GM21390 (cell line): Measurements from ENCODE around the gene KNCN.

Experiments
- ATAC-seq: cut with Tn5 transposase; IDR thresholded peaks from one replicate; pipeline ENCODE4 v1.9.1; 2021; ENCODE audit not compliant: unreplicated experiment

KNCN gene

DNA sequence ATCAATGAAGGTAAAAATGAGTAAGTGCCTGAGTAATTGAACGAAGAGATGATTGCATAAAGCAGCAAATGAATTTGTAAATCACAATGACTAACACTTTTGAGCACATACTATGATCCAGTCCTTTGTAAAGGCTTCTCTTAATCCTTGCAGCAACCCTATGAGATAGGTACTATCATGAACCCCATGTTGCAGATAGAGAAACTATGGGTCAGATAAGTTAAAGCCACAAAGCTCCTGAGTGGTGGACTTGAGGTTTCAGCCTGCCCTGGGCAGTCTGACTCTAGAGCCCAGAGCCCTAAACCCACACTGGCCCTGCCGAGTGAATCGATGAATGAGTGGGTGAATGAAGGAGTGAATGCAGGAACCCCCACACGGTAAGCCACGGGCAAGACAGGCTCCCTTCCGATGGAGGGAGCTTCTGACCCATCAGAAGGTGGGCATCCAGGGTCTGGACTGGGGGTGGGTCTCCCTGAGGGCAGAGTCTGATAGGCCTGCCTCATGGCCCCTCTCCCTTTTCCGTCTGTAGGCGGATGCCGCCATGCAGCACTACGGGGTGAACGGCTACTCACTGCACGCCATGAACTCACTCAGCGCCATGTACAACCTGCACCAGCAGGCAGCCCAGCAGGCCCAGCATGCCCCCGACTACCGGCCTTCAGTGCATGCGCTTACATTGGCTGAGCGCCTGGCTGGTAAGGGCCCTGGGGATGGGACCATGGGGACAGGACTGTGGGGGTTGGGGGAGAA is 44.8 kb downstream of the KNCN start:
- no peak for ATAC-seq

- no peak for ATAC-seq
These were observed 48.0 kb downstream of the KNCN start for GRCh38 chr1:46503421-46503820.

DNA sequence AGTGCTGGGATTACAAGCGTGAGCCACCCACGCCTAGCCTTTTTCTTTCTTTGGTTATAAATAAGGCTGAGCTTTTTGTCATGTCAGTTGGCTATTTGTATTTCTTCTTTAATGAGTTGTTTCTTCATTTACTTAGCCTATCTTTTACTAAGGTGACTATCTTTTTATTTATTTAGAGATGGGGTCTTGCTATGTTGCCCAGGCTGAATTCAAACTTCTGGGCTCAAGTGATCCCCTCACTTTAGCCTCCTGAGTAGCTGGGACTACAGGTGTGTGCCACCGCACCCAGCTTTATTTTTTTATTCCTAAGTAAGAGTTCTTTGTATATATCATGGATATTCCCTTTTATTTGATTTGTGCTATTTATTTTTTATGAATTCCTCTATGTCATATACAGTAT is 49.9 kb downstream of the KNCN start:
- ATAC-seq: no peak

- ATAC-seq: no peak
These were observed 53.8 kb downstream of the KNCN start for GRCh38 chr1:46497665-46498064.

DNA sequence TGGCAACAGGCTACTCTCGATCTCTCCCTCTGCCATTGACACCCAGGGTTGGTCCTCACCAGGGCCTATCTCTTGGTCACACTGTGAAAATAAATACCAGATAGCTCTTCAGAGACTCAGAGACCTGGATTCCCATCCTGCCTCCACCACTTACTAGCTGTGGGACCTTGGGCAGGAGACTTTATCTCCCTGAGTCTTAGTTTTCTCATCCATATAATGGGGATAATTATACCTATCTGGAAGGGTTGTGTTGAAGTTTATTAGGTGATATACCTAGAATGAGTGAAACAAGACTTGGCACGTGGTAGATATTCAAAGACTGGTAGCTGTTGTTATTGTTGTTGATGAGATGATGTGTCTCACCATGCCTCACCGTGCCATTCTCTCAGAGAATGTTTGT is 54.4 kb downstream of the KNCN start:
- ATAC-seq: no peak

- no peak for ATAC-seq
These were observed 54.9 kb downstream of the KNCN start for GRCh38 chr1:46496505-46496904.

DNA sequence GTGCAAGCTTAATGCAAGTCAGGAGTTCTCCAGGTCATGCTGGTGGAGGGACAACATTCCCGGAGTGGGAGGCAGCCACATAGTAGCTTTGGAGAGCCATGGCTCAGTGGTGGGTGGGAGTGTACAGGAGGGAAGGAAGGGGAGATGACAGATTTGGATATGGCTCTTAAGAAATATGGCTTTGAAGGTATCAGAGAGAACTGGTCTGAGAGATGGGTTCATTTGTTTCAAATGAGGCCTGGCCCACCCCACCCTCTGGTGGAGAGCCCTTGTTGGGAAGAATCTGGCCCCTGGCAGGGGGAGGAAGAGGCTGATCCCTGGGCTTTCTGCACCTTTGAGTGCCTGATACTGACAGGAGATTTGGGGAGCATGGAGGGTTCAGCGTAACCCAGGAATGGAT is 55.7 kb downstream of the KNCN start:
- no peak for ATAC-seq
